Upper lobe of left lung (tissue), 4 donors: ENCODE measurements around the gene ASL.

ENCODE experiments used
- CTCF ChIP-seq, 6 experiments: fragments of 450-650 bp in 4 of 6; fragments of 200-600 bp in 2 of 6; sonication (generic) in 2 of 6; IDR thresholded peaks; one replicate each; pipeline ENCODE4 v1.5.1; 2016 to 2019; ENCODE audit warnings: antibody characterized with exemption in 6 of 6
- POLR2A ChIP-seq, 4 donors: fragments of 450-650 bp; IDR thresholded peaks; one replicate each; pipeline ENCODE4 v1.5.1; 2016 to 2017; ENCODE audit warnings: antibody characterized with exemption in 4 of 4, mild to moderate bottlenecking in 2 of 4
- POLR2AphosphoS5 ChIP-seq, 2 donors: sonication (generic); formaldehyde crosslinking; IDR thresholded peaks; one replicate each; pipeline ENCODE4 v1.5.1; 2017; ENCODE audit warnings: antibody characterized with exemption in 2 of 2

- TF ChIP-seq CTCF (IDR thresholded peaks at IDR 0.05) (no peak), POLR2AphosphoS5 (IDR thresholded peaks at IDR 0.05) (no peak), POLR2A (IDR thresholded peaks at IDR 0.05) (no peak)
Observed at GRCh38 chr7:66050337-66050957, 25.2 kb upstream of the ASL start.
